Mesendoderm (in vitro differentiated cells): ENCODE measurements around the gene SMURF2.
"Not testable (repeated sequence)": the region's sequence is repeated elsewhere in the genome, so short reads cannot be mapped to it uniquely, and the experiment has no call there.

ENCODE experiments used
- DNase-seq: peaks from one replicate; pipeline ENCODE4 v3.0.0; 2013
- H2AK5ac ChIP-seq: 2 replicates; pipeline ENCODE4 v1.6.1; 2013; ENCODE audit warnings: low read length, inconsistent platforms
- H2BK120ac ChIP-seq: 2 replicates; pipeline ENCODE4 v1.6.1; 2013; ENCODE audit warnings: low read depth, mild to moderate bottlenecking, low read length, moderate library complexity, mixed read lengths
- H2BK15ac ChIP-seq: replicated peaks from 2 replicates; pipeline ENCODE4 v1.6.1; 2013; ENCODE audit warnings: low read depth, mild to moderate bottlenecking, moderate library complexity
- H2BK5ac ChIP-seq: 2 replicates; pipeline ENCODE4 v1.6.1; 2013; ENCODE audit warnings: low read length, inconsistent platforms
- H3K18ac ChIP-seq: 2 replicates; pipeline ENCODE4 v1.6.1; 2013; ENCODE audit warnings: mild to moderate bottlenecking, low read length, mixed read lengths
- H3K23ac ChIP-seq: one replicate; pipeline ENCODE4 v1.6.1; 2013; ENCODE audit warnings: low read length
- H3K27ac ChIP-seq: 2 replicates; pipeline ENCODE4 v1.5.1; 2013; ENCODE audit warnings: low read depth, mild to moderate bottlenecking, inconsistent platforms, low read length, moderate library complexity
- H3K27me3 ChIP-seq: 2 replicates; pipeline ENCODE4 v1.6.1; 2013; ENCODE audit warnings: low read length, control low read depth, mild to moderate bottlenecking, inconsistent platforms; ENCODE audit not compliant: insufficient read depth, poor library complexity
- H3K36me3 ChIP-seq: 2 replicates; pipeline ENCODE4 v1.6.1; 2013; ENCODE audit warnings: low read length, inconsistent platforms; ENCODE audit not compliant: control insufficient read depth, insufficient read depth
- H3K4ac ChIP-seq: one replicate; pipeline ENCODE4 v1.6.1; 2013; ENCODE audit warnings: low read depth, mild to moderate bottlenecking, low read length, moderate library complexity
- H3K4me1 ChIP-seq: 2 replicates; pipeline ENCODE4 v1.6.1; 2013; ENCODE audit warnings: low read depth, low read length, inconsistent platforms; ENCODE audit not compliant: control insufficient read depth
- H3K4me2 ChIP-seq: 2 replicates; pipeline ENCODE4 v1.6.1; 2013; ENCODE audit warnings: low read length
- H3K4me3 ChIP-seq: 2 replicates; pipeline ENCODE4 v1.5.1; 2013; ENCODE audit warnings: mild to moderate bottlenecking, low read length
- H3K56ac ChIP-seq: one replicate; pipeline ENCODE4 v1.6.1; 2013; ENCODE audit warnings: low read length
- H3K79me1 ChIP-seq: 2 replicates; pipeline ENCODE4 v1.6.1; 2013; ENCODE audit warnings: low read length, inconsistent platforms
- H3K79me2 ChIP-seq: 2 replicates; pipeline ENCODE4 v1.6.1; 2013; ENCODE audit warnings: mild to moderate bottlenecking, low read length; ENCODE audit not compliant: control insufficient read depth, insufficient read depth
- H3K9ac ChIP-seq: 2 replicates; pipeline ENCODE4 v1.6.1; 2013; ENCODE audit warnings: low read length, inconsistent platforms
- H4K5ac ChIP-seq: one replicate; pipeline ENCODE4 v1.6.1; 2013; ENCODE audit warnings: low read length
- H4K8ac ChIP-seq: one replicate; pipeline ENCODE4 v1.6.1; 2013; ENCODE audit warnings: low read depth, mild to moderate bottlenecking, control low read depth, low read length, moderate library complexity
- WGBS: extraction: QIAGEN DNeasy Blood & Tissue Kit; methylation state at CpG from one replicate; pipeline ENCODE4 v1.1.7; 2013; ENCODE audit warnings: low lambda C conversion rate, missing lambda C conversion rate; ENCODE audit not compliant: insufficient coverage; ENCODE audit errors: extremely low coverage; 5-methylcytosine and 5-hydroxymethylcytosine counted together

SMURF2 gene

GRCh38 chr17:64617125-64617780 lies 44.9 kb downstream of the SMURF2 start:
- Histone ChIP-seq H3K18ac (no peak overlapping the region), H3K23ac (no peak overlapping the region), H4K5ac (no peak overlapping the region), H3K27me3 (no peaks in the 10 kb centered on the region), H3K27ac (no peak overlapping the region), H3K9ac (no peak overlapping the region), H3K4ac (no peak overlapping the region), H2BK15ac (no peak overlapping the region), H3K36me3 (no peaks in the 10 kb centered on the region), H2BK5ac (no peak overlapping the region), H4K8ac (no peak overlapping the region), H3K4me2 (no peak overlapping the region), H3K79me2 (peaks cover 6% of the 10 kb centered on the region), H3K79me1 (peaks cover 2% of the 10 kb centered on the region), H2AK5ac (no peak overlapping the region), H2BK120ac (no peak overlapping the region), H3K4me3 (no peak overlapping the region), H3K56ac (no peak overlapping the region), H3K4me1 (peaks cover 3% of the 10 kb centered on the region)
- no peak for DNase-seq
- no CpG with 5 or more reads among the region's 5 CpGs for WGBS

- no peak overlapping the region for H3K27ac ChIP-seq
These were observed 47.0 kb downstream of the SMURF2 start for GRCh38 chr17:64615028-64615677.

GRCh38 chr17:64614266-64615027 lies 47.7 kb downstream of the SMURF2 start:
- no peak overlapping the region for H3K4me3 ChIP-seq
- no peak overlapping the region for H3K56ac ChIP-seq
- H4K5ac ChIP-seq: no peak overlapping the region
- H3K9ac ChIP-seq: no peak overlapping the region
- no peaks in the 10 kb centered on the region for H3K36me3 ChIP-seq
- peaks cover 8% of the 10 kb centered on the region for H3K79me1 ChIP-seq
- H3K18ac ChIP-seq: no peak overlapping the region
- H2BK120ac ChIP-seq: no peak overlapping the region
- no peak for DNase-seq
- no peak overlapping the region for H2BK15ac ChIP-seq
- H3K4me1 ChIP-seq: no peaks in the 10 kb centered on the region
- no peak overlapping the region for H4K8ac ChIP-seq
- H3K4me2 ChIP-seq: no peak overlapping the region
- no peak overlapping the region for H2BK5ac ChIP-seq
- no peak overlapping the region for H3K4ac ChIP-seq
- WGBS: no CpG with 5 or more reads among the region's 2 CpGs
- H3K23ac ChIP-seq: no peak overlapping the region
- H3K27ac ChIP-seq: no peak overlapping the region
- no peaks in the 10 kb centered on the region for H3K27me3 ChIP-seq
- no peak overlapping the region for H2AK5ac ChIP-seq
- peaks cover 11% of the 10 kb centered on the region for H3K79me2 ChIP-seq

More at GRCh38 chr17:64615028-64615677, 47.0 kb downstream of the SMURF2 start:
- no CpG with 5 or more reads among the region's 3 CpGs for WGBS
- Histone ChIP-seq H3K4me2 (no peak overlapping the region), H3K4me1 (peaks cover 3% of the 10 kb centered on the region), H3K27me3 (no peaks in the 10 kb centered on the region), H3K9ac (no peak overlapping the region), H2BK5ac (no peak overlapping the region), H2AK5ac (no peak overlapping the region), H3K23ac (no peak overlapping the region), H3K79me2 (peaks cover 14% of the 10 kb centered on the region), H3K4ac (no peak overlapping the region), H3K36me3 (no peaks in the 10 kb centered on the region), H3K4me3 (no peak overlapping the region), H4K5ac (no peak overlapping the region), H3K79me1 (peaks cover 10% of the 10 kb centered on the region), H3K18ac (no peak overlapping the region), H2BK120ac (no peak overlapping the region), H4K8ac (no peak overlapping the region), H3K56ac (no peak overlapping the region), H2BK15ac (no peak overlapping the region)
- DNase-seq: peak; percentile 45

GRCh38 chr17:64611369-64611768 lies 50.7 kb downstream of the SMURF2 start:
- no peak overlapping the region for H2BK120ac ChIP-seq
- no peak overlapping the region for H3K56ac ChIP-seq
- H2BK5ac ChIP-seq: no peak overlapping the region
- no peaks in the 10 kb centered on the region for H3K27me3 ChIP-seq
- no peak overlapping the region for H3K18ac ChIP-seq
- H3K79me1 ChIP-seq: peaks cover 8% of the 10 kb centered on the region
- H3K9ac ChIP-seq: no peak overlapping the region
- no peak overlapping the region for H2AK5ac ChIP-seq
- 100% methylated on average over 3 of the region's 7 CpGs for WGBS
- no peak overlapping the region for H4K5ac ChIP-seq
- H3K4ac ChIP-seq: no peak overlapping the region
- no peak overlapping the region for H3K27ac ChIP-seq
- no peaks in the 10 kb centered on the region for H3K4me1 ChIP-seq
- no peak overlapping the region for H3K23ac ChIP-seq
- H3K4me3 ChIP-seq: no peak overlapping the region
- DNase-seq: no peak
- peaks cover 10% of the 10 kb centered on the region for H3K79me2 ChIP-seq
- H2BK15ac ChIP-seq: no peak overlapping the region
- no peak overlapping the region for H3K4me2 ChIP-seq
- H3K36me3 ChIP-seq: no peaks in the 10 kb centered on the region
- no peak overlapping the region for H4K8ac ChIP-seq

- H3K27ac ChIP-seq, H3K36me3 ChIP-seq, H4K8ac ChIP-seq, H3K4ac ChIP-seq, H3K27me3 ChIP-seq, H3K4me1 ChIP-seq, H4K5ac ChIP-seq, H2BK15ac ChIP-seq, H3K18ac ChIP-seq, H3K4me2 ChIP-seq, H3K23ac ChIP-seq, H3K79me2 ChIP-seq, H3K56ac ChIP-seq, H3K79me1 ChIP-seq, H3K4me3 ChIP-seq, H2BK120ac ChIP-seq, DNase-seq, H2BK5ac ChIP-seq, H3K9ac ChIP-seq, H2AK5ac ChIP-seq: not testable (repeated sequence)
- no CpG with 5 or more reads among the region's 2 CpGs for WGBS
These were observed 51.9 kb downstream of the SMURF2 start for GRCh38 chr17:64610244-64610643.
